SU-DHL-6 (cell line): ENCODE measurements around the gene SREBF1.

Experiments
- EZH2phosphoT487 ChIP-seq: fragments of 200-600 bp; sonication (generic), shearing (Covaris generic); conservative IDR thresholded peaks from 2 replicates; pipeline ENCODE4 v1.6.1; 2018; ENCODE audit warnings: mild to moderate bottlenecking, antibody characterized with exemption, low read length, moderate library complexity, mixed read lengths
- TF ChIP-seq, protein P1 (sequence below): fragments of 200-600 bp; sonication (generic); IDR thresholded peaks from one replicate; pipeline ENCODE4 v1.5.1; 2017; ENCODE audit warnings: antibody characterized with exemption, mild to moderate bottlenecking, low read length, moderate library complexity; ENCODE audit not compliant: insufficient read depth, poor library complexity, severe bottlenecking

DNA sequence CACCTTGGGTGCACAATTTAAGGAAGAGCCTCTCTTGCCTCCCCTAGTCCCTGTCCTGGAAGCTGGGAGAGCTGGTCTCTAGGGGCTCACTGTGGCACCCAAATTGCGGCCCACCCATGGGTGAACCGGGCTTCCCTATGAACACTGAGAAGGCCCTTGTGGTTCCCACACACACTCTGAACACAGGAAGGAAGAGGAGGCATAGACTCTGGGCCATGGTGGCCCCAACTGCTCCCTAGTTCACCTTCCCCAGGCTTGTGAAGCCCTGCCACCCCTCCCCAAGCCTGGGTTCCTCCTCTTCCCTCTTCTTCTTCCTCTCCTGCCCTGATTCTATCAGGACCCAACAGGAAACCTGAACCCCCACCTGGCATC lies 10.5 kb downstream of the SREBF1 start:
- TF ChIP-seq, protein P1, sequence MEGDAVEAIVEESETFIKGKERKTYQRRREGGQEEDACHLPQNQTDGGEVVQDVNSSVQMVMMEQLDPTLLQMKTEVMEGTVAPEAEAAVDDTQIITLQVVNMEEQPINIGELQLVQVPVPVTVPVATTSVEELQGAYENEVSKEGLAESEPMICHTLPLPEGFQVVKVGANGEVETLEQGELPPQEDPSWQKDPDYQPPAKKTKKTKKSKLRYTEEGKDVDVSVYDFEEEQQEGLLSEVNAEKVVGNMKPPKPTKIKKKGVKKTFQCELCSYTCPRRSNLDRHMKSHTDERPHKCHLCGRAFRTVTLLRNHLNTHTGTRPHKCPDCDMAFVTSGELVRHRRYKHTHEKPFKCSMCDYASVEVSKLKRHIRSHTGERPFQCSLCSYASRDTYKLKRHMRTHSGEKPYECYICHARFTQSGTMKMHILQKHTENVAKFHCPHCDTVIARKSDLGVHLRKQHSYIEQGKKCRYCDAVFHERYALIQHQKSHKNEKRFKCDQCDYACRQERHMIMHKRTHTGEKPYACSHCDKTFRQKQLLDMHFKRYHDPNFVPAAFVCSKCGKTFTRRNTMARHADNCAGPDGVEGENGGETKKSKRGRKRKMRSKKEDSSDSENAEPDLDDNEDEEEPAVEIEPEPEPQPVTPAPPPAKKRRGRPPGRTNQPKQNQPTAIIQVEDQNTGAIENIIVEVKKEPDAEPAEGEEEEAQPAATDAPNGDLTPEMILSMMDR, result no peak
- no peak for TF ChIP-seq EZH2phosphoT487
